ENCODE data around the gene KIAA1614.
"Not testable (repeated sequence)": the region's sequence is repeated elsewhere in the genome, so short reads cannot be mapped to it uniquely, and the experiment has no call there.

KIAA1614 gene

DNA sequence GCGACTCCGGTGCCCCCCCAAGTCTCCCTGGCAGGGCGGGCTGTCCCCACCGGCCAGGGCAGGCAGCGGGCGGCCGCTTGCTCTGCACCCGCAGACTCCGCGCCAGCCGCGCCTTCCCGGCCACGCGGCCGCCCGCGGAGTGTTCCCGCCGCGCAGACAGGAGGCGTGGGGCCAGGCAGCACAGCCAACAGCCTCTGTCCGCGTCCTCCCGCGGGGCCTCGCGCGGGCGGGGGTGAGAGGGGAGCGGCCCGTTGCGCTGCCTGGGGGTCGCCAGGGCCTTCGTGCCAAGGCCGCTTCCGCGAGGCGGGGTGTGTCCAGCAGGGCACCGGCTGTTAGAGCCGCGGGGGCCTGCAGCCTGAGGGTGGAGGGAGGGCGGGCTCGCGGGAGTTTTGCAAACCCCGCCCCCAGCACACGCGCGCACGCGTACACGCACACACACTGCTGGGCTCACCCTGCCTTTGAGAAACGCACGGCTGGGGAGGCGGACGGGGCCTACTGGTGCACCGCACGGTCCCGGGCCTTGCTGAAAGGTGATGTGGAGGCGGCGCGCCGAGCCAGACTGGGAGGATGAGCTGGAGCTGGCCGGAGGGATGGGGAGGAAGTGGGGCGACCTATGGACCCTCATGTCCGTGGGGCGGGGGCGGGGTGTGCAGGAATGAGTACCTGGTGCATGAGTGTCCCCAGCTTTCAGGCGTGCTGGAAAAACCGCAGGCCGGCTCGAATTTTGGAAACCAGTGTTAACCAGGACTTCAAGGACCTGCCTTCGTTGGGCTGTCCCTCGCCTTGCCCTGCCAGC lies 41.5 kb downstream of the KIAA1614 start:
- in situ Hi-C loops (cut with MboI; ENCODE audit: low sequenced_read_pairs), result no loop called here

DNA sequence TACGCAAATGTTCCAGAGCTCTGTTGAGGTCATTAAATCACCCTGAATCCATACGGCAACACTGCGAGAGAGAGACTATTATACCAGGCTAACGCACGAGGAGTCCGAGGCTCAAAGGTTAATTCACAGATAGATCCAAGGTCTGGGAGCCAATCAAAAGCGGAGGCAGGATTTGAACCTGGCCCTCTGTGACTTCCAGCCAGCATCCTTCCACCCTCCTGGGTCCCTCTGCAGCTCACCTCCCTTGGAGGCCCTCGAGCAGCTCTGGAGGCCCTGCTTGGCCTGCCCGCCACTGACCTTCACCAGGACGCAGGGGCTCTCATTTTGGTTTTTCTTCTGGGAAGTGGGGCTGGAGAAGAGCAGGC lies 42.1 kb downstream of the KIAA1614 start:
- in situ Hi-C loops (cut with MboI; ENCODE audit: low sequenced_read_pairs), result no loop called here

GRCh38 chr1:180956028-180956640 lies 43.4 kb downstream of the KIAA1614 start:
- in situ Hi-C loops (cut with MboI; ENCODE audit: low sequenced_read_pairs), result no loop called here

GRCh38 chr1:180959620-180960019 lies 46.9 kb downstream of the KIAA1614 start:
- in situ Hi-C loops (cut with MboI; ENCODE audit: low sequenced_read_pairs), result not testable (repeated sequence)

DNA sequence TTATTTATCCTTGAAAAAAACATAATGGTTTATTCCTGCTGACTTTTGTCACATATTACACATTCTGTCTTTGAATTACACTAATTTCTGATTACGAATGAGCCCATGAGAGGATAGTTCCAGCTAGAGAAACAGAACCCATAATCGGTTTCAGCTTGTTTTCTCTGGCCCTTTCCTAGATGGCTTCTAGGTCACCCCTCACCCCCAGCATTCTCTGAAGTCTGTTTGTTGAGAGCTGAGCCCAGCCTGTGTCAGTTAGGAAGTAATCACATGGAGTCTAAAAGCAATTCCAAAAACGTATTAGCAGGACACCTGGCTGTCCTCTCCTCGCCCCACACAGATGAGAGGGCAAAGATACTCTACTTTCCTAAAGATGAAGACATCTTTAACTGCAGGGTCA lies 48.9 kb downstream of the KIAA1614 start:
- in situ Hi-C loops (cut with MboI; ENCODE audit: low sequenced_read_pairs), result no loop called here

- in situ Hi-C loops (cut with MboI; ENCODE audit: low sequenced_read_pairs), result no loop called here
Measured at GRCh38 chr1:180962178-180962577, 49.5 kb downstream of the KIAA1614 start.

GRCh38 chr1:180964056-180964455 lies 51.4 kb downstream of the KIAA1614 start:
- in situ Hi-C loops (cut with MboI; ENCODE audit: low sequenced_read_pairs), result no loop called here

- in situ Hi-C loops (cut with MboI; ENCODE audit: low sequenced_read_pairs), result no loop called here
Measured at GRCh38 chr1:180964595-180964994, 51.9 kb downstream of the KIAA1614 start.

DNA sequence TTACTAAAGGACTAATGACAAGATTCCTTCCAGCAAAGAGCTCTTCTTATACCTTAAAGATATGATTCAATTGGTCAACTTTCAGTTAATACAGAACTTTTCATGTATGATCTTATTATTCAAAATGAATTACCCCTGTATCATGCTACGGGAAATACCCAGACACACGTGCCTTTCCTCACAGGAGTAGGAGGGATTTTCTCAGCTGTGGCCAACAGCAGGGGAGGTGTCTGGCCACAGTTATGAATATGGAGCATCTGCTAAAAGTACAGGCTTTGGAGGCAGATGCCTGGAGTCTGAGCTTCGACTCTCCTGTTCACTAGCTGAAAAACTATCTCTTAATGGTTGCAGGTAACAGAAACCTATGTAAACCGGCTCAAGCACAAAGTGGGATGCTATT lies 53.6 kb downstream of the KIAA1614 start:
- in situ Hi-C loops (cut with MboI; ENCODE audit: low sequenced_read_pairs), result no loop called here

DNA sequence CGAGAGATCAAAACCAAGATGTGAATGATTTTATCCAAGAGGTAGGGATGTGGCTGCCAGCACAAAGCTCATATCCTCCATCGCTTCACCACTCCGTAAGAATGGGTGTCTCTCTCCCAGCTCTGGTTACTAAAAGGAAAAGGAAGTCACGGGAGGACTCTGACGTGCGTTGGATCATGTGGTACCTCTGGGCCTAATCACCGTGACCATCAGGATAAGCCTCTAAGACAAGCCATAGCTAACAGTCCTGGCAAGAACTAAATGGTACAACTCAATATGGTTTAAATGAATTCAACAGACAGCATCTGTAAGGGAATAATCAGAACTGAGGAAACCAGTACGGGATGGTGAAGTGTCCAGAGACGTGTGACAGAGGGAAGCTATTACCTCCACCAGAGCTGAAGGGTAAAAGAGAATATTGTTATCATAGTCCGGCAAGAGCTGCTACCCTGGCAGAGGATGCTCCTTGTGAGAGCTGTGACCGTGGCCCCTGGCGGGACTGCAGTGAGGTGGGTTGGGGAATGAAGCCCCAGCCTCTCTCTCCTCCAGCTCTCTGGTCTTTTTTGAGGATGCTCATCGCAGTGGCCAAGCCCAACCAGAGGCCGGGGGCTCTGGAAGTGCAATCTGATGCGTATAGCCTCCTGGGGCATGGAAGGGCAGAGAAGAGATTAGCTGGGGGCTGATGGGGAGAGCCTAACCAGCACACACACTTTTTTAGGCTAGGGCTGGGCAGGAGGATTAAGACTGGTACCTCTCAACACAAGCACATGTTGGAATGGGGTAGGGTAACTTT lies 54.2 kb downstream of the KIAA1614 start:
- in situ Hi-C loops (cut with MboI; ENCODE audit: low sequenced_read_pairs), result no loop called here

GRCh38 chr1:180967558-180967957 lies 54.9 kb downstream of the KIAA1614 start:
- in situ Hi-C loops (cut with MboI; ENCODE audit: low sequenced_read_pairs), result no loop called here

- in situ Hi-C loops (cut with MboI; ENCODE audit: low sequenced_read_pairs), result not testable (repeated sequence)
Measured at GRCh38 chr1:180968834-180969233, 56.1 kb downstream of the KIAA1614 start.

DNA sequence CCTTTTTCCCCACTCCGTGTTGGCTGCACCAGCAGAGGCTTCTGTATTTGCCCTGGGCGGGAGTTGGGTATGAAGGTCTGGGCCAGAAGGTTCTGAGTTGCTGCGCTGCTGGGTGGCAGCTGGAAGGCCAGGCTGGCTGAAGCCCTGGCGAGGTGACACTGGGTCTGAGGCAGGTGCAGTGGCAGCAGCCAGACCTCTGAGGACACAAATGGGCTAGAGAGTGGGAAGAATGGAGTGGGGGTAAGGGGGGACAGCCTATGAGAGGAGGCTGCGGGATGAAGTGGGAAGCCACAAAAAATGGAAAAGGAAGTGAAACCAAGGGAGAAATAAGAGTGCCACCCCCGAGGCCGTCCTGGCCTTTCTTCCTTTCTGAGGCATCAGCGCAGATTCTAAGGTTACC lies 56.7 kb downstream of the KIAA1614 start:
- in situ Hi-C loops (cut with MboI; ENCODE audit: low sequenced_read_pairs), result no loop called here

DNA sequence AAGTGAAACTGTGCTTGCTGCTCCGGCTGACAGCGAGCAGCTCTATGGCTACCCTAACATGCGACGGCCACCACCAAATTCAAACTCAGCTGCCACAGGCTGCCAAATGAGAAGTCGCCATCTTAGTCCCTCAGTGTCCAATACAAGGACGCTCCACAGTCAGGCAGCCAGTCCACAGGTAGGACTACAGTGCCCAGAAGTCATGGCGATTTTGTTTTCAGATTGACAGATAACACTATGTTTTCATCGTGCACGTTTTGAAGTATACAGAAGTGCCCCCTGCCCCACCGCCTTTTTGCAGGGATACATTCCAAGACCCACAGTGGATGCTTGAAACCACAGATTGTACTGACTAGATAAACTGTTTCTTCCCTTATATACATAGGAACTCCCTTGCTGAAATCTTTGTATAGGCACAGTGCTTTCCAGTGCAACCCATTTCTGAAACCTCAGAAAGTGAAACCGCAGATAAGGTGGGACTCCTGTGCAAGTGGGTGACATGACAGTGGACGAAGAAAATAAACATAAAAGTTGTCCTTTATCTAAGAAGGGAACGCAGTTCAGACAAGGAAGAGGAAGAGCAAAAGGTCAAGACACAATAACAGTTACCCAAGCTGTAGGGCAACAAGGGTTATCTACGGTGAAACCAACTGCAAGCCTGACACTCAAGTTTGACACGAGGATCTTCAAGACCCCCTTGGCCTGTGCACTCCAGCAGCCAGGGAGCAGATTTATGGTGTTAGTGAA lies 57.8 kb downstream of the KIAA1614 start:
- in situ Hi-C loops (cut with MboI; ENCODE audit: low sequenced_read_pairs), result no loop called here

DNA sequence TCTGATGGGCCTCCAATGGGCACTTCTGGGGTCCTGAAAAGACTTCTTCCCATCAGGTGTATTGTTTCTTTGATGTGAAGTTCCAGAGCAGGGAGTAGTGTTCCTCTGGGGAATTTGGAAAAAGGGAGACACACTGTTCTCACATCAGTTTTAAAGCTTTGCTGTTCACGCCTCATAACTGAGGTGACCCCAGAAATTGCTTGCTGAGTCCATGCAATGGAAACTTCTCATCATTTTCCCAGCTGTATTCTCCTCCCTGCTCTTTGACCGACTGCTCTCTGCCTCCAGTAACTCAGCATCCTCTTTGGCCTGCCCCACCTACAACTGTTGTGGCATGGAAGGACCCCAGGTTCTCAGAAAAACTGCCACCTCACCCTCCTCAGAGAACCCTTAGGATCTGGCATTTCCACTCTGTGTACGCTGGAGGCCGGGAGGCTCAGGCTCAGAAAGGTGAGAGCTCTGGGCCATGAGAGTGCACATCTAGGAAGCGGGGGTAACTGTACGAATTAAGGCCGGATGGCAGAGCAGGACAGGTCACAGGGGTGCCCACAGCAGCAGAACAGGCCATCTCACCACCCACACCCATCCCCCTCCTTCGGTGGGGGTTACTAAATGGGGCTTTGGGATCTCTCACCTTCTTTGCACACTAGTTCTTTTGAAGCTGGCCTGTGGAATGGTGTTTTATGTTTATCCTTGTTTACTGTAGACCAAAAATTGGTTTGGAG lies 58.7 kb downstream of the KIAA1614 start:
- in situ Hi-C loops (cut with MboI; ENCODE audit: low sequenced_read_pairs), result no loop called here

GRCh38 chr1:180973369-180973768 lies 60.7 kb downstream of the KIAA1614 start:
- in situ Hi-C loops (cut with MboI; ENCODE audit: low sequenced_read_pairs), result no loop called here

DNA sequence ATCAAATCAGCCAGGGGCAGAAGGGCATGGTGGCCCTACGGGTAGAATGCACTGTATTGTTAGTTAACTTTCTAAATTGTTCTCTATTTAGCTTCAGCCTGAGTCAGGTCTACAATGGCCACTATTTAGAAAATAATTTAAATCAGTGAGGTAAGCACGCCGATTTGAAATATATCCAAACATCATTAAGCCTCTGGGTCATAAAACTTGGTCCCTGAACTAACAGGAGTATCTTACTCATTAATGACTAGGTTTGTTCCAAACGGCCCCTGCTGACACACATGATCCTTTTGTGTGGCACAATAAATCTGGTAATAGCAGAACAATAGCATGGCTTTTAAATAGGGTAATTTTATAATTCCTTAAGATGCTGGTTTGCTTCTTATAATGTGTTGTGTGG lies 61.5 kb downstream of the KIAA1614 start:
- in situ Hi-C loops (cut with MboI; ENCODE audit: low sequenced_read_pairs), result no loop called here

- in situ Hi-C loops (cut with MboI; ENCODE audit: low sequenced_read_pairs), result no loop called here
Measured at GRCh38 chr1:180975551-180975950, 62.9 kb downstream of the KIAA1614 start.

GRCh38 chr1:180976191-180976590 lies 63.5 kb downstream of the KIAA1614 start:
- in situ Hi-C loops (cut with MboI; ENCODE audit: low sequenced_read_pairs), result no loop called here

DNA sequence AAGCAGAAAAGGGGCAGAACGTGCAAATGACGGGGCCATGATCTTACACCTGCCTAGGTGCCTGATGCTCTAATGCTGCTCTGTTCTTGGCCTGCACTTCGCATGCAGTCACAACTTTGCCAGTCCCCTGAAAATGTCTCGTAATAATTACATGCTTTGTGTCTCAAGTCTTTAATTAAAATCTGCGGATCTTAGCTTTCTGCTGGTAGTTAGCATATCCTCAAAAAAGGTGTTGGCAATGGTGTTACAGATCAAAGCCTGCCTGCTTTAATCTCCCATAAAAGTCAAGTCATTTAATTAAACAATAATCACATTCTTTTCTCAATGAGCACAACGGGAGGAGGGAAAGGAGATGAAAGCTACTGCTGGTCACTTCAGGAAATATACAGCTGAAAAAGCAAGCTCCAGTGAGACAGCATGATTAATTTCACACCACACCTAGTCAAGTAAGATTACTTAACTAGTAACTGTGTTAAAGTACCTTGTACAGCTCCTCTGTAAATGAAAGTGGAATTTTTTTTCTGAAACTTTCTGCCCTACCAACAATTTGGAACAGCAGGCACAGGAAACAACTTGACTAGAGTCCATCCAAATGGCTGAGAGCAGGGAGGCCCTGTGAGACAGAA lies 64.1 kb downstream of the KIAA1614 start:
- in situ Hi-C loops (cut with MboI; ENCODE audit: low sequenced_read_pairs), result no loop called here

All from hTERT RPE-1 (cell line).